GM12878 (cell line): ENCODE results near the gene NUP85. TPM values are rescaled to one million over a fixed set of nuclear protein-coding genes. Genes with fewer than 3 reads are reported as not detected.

ENCODE experiments used
- ATAC-seq: fragments of 200-7000 bp; cut with Tn5 transposase; 3 replicates; pipeline ENCODE4 v1.9.1; 2020; ENCODE audit warnings: mild to moderate bottlenecking, moderate library complexity
- BruUV-seq: library from RNA; stranded (reverse); fragments of 400-500 nt; replicated peaks from 2 replicates; lab custom pipeline; 2021; lab: Mats Ljungman, UMichigan
- CTCF ChIA-PET: fragments of 300-600 bp; sonication (Branson Sonifier 250); formaldehyde crosslinking; extraction: SDS; loops from one replicate; lab custom pipeline; 2021; ENCODE audit warnings: inconsistent platforms; lab: Yijun Ruan, JAX
- POLR2A ChIA-PET: fragments of 350-600 bp; formaldehyde crosslinking; extraction: SDS; loops from one replicate; lab custom pipeline; 2021; ENCODE audit warnings: inconsistent platforms; lab: Charles Lee
- RAD21 ChIA-PET: fragments of 300-600 bp; sonication (Branson Sonifier 250); formaldehyde crosslinking; loops from one replicate; lab custom pipeline; 2023; ENCODE audit warnings: antibody characterized with exemption; ENCODE audit not compliant: unreplicated experiment; lab: Charles Lee
- SMC1A ChIA-PET: fragments of 300-600 bp; sonication (Branson Sonifier 250); formaldehyde crosslinking; loops from one replicate; lab custom pipeline; 2023; ENCODE audit not compliant: unreplicated experiment, uncharacterized antibody; lab: Charles Lee
- DNase-seq: peaks from one replicate; pipeline ENCODE4 v3.0.0-alpha.2; 2011; ENCODE audit warnings: low read depth, low spot score
- FAIRE-seq: peaks from 3 replicates; lab custom pipeline; 2011; peaks lifted over from hg19 to GRCh38; lab: Jason Lieb, UNC
- H2AFZ ChIP-seq: 2 replicates; pipeline ENCODE4 v1.6.0; 2011; ENCODE audit warnings: low read depth, low read length, control low read depth; ENCODE audit not compliant: control insufficient read depth
- H3K27ac ChIP-seq: 2 replicates; pipeline ENCODE4 v1.5.1; 2011; ENCODE audit warnings: control low read depth; ENCODE audit not compliant: control insufficient read depth, insufficient read depth
- H3K27me3 ChIP-seq, 2 experiments: replicated peaks in 1 of 2; 2 replicates each; pipeline versions ENCODE4 v1.6.0 to v1.6.1; 2011; ENCODE audit warnings: low read length in 1 of 2; ENCODE audit not compliant: control insufficient read depth in 2 of 2, insufficient read depth in 2 of 2
- H3K36me3 ChIP-seq, 2 experiments: 2 replicates each; pipeline ENCODE4 v1.5.1; 2011; ENCODE audit warnings: low read length in 1 of 2; ENCODE audit not compliant: control insufficient read depth in 2 of 2, insufficient read depth in 2 of 2
- H3K4me1 ChIP-seq: 2 replicates; pipeline ENCODE4 v1.6.1; 2011; ENCODE audit warnings: mild to moderate bottlenecking, low read length, moderate library complexity, mixed read lengths; ENCODE audit not compliant: control insufficient read depth, insufficient read depth
- H3K4me2 ChIP-seq: 2 replicates; pipeline ENCODE4 v1.6.0; 2011; ENCODE audit warnings: control low read depth; ENCODE audit not compliant: control insufficient read depth, insufficient read depth
- H3K4me3 ChIP-seq: fragments of 200-600 bp; sonication (generic); 2 replicates; pipeline ENCODE4 v1.5.1; 2016
- H3K79me2 ChIP-seq: 2 replicates; pipeline ENCODE4 v1.6.0; 2011; ENCODE audit warnings: low read length; ENCODE audit not compliant: control insufficient read depth, insufficient read depth
- H3K9ac ChIP-seq: 2 replicates; pipeline ENCODE4 v1.8.0; 2011; ENCODE audit warnings: low read length, control low read depth, mixed read lengths; ENCODE audit not compliant: control insufficient read depth, insufficient read depth
- H3K9me3 ChIP-seq: replicated peaks from 3 replicates; pipeline ENCODE4 v1.5.1; 2011; ENCODE audit warnings: mild to moderate bottlenecking, low read length; ENCODE audit not compliant: control insufficient read depth, insufficient read depth
- H4K20me1 ChIP-seq: 2 replicates; pipeline ENCODE4 v1.6.0; 2011; ENCODE audit not compliant: control insufficient read depth, insufficient read depth
- JUNB ChIP-seq: IDR thresholded peaks from 2 replicates; pipeline ENCODE4 v1.6.1; 2016; ENCODE audit warnings: antibody characterized with exemption, mild to moderate bottlenecking
- POU2F2 ChIP-seq: IDR thresholded peaks from 3 replicates; pipeline ENCODE4 v1.6.1; 2011; ENCODE audit warnings: low read depth, mild to moderate bottlenecking, low read length, borderline replicate concordance
- SMARCA5 ChIP-seq: fragments of 450-650 bp; IDR thresholded peaks from 2 replicates; pipeline ENCODE4 v1.6.1; 2017; ENCODE audit warnings: mild to moderate bottlenecking
- TCF3 ChIP-seq: IDR thresholded peaks from 2 replicates; pipeline ENCODE4 v1.6.1; 2012; ENCODE audit warnings: low read depth, mild to moderate bottlenecking, low read length, borderline replicate concordance; ENCODE audit not compliant: insufficient read depth
- ZNF24 ChIP-seq: fragments of 450-650 bp; IDR thresholded peaks from 2 replicates; pipeline ENCODE4 v1.6.1; 2017; ENCODE audit warnings: antibody characterized with exemption, mild to moderate bottlenecking
- WGBS: methylation state at CpG from one replicate; pipeline ENCODE4 v1.1.6; 2016; ENCODE audit warnings: low lambda C conversion rate; ENCODE audit not compliant: insufficient replicate concordance, insufficient coverage; ENCODE audit errors: missing lambda C conversion rate; 5-methylcytosine and 5-hydroxymethylcytosine counted together
- in situ Hi-C: fragments of 300-500 bp; cut with MboI; formaldehyde crosslinking; loops from 9 replicates; pipeline ENCODE4 v1.14.3; 2018; ENCODE audit warnings: mixed read lengths
- intact Hi-C: fragments of 100-400 bp; cut with micrococcal nuclease; formaldehyde crosslinking; loops from one replicate; pipeline ENCODE4 v1.14.2; 2022; ENCODE audit not compliant: unreplicated experiment
- polyA plus RNA-seq, 11 experiments: library from polyadenylated mRNA; depleted of rRNA in 4 of 11; unstranded in 6 of 11; stranded (reverse) in 5 of 11; fragments of >200 nt; fragmentation: Nextera tagmentation in 4 of 11; fragmentation: Illumina TruSeq in 1 of 11; extraction: Ambion mirVana in 4 of 11; extraction: Trizol in 1 of 11; gene quantifications; 1 replicate in 1 of 11; 2 replicates in 10 of 11; pipeline versions ENCODE4 v1.2.1 to v1.2.3, GENCODE V29; 2011 to 2016; ENCODE audit warnings: inconsistent platforms in 2 of 11, missing spikeins in 2 of 11, low read depth in 1 of 11
- total RNA-seq, 4 experiments: library from RNA; depleted of rRNA in 3 of 4; stranded (reverse); fragments of >200 nt in 3 of 4; fragmentation: Illumina TruSeq in 1 of 4; extraction: Trizol in 1 of 4; gene quantifications; 2 replicates each; pipeline versions ENCODE4 v1.2.1 to v1.2.3, GENCODE V29; 2013 to 2021
- TF ChIP-seq, protein P1 (sequence below), 3 experiments: IDR thresholded peaks in 2 of 3; conservative IDR thresholded peaks in 1 of 3; 2 replicates each; pipeline ENCODE4 v1.5.1; 2011; ENCODE audit warnings: low read depth in 3 of 3, low read length in 3 of 3, mild to moderate bottlenecking in 3 of 3, control low read depth in 2 of 3, moderate library complexity in 2 of 3, inconsistent platforms in 1 of 3, mixed read lengths in 1 of 3; ENCODE audit not compliant: control insufficient read depth in 2 of 3, insufficient read depth in 1 of 3; ENCODE audit errors: extremely low read depth in 1 of 3
- TF ChIP-seq, protein P2 (sequence below): IDR thresholded peaks from 2 replicates; pipeline ENCODE4 v1.6.1; 2012; ENCODE audit warnings: low read depth, low read length, improper control_type of control experiment
- TF ChIP-seq, protein P3 (sequence below): fragments of 150-350 bp; IDR thresholded peaks from 2 replicates; pipeline ENCODE4 v1.6.1; 2014; ENCODE audit warnings: mild to moderate bottlenecking, low read depth, low read length

The NUP85 gene
- total and polyA plus RNA-seq, 10 of the 15 experiments (the other 5 are each of a cell fraction or from before 2014, with no cell fraction given) = 54.0 to 135 (median 95.4) TPM

DNA sequence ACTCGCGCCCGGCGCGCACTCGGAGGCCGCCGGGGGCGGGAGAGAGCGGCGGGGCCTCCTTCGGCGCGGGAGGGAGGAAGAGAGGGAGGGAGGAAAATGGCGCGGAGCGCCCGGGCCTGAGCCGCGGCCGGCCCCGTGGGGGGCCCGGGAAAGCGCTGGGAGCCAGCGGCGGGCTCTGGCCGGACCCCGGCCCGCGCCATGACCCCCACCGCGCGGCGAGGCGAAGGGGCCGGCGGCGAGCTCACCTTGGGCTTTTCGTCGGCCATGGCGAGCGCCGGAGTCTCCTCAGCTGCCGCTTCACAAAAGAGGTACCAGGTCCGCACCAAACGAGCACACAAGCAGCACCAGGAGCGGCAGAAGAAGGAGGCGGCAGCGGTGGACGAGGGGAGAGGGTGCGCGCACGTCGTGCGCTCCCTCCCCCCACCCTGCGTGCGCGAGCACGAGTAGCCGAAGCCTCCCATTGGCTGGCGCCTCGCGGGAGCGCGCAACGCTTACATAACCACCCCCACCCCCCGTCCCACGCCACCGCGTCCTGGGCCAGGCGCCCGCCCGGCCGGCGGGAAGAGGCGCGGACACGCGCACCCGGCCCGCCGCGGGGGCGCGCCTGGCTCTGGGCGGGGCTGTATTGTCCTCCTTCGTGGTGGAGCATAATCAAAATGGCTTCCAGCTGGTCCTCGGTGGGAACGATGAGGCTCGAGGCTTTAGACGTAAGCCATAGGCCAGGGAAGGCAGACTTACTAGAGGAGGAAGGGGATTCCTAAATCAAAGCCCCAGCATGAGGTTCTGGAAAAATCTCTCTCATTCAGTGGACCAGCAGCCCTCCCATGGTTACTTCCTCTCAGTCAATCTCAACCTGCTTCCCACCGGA is 22.7 kb upstream of the NUP85 start, which contains the start of gene SUMO2 (continued):
- TF ChIP-seq, protein P1, sequence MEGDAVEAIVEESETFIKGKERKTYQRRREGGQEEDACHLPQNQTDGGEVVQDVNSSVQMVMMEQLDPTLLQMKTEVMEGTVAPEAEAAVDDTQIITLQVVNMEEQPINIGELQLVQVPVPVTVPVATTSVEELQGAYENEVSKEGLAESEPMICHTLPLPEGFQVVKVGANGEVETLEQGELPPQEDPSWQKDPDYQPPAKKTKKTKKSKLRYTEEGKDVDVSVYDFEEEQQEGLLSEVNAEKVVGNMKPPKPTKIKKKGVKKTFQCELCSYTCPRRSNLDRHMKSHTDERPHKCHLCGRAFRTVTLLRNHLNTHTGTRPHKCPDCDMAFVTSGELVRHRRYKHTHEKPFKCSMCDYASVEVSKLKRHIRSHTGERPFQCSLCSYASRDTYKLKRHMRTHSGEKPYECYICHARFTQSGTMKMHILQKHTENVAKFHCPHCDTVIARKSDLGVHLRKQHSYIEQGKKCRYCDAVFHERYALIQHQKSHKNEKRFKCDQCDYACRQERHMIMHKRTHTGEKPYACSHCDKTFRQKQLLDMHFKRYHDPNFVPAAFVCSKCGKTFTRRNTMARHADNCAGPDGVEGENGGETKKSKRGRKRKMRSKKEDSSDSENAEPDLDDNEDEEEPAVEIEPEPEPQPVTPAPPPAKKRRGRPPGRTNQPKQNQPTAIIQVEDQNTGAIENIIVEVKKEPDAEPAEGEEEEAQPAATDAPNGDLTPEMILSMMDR (IDR thresholded peaks at IDR 0.05 in 2 of 3, conservative IDR thresholded peaks at IDR 0.05 in 1 of 3; ENCODE audit: control insufficient read depth in 2 of 3, extremely low read depth in 1 of 3, insufficient read depth in 1 of 3, low read depth in 3 of 3, low read length in 3 of 3) = peak; percentile 9 to 43 (median 15); a peak in 3 of 6 replicates
- peak; percentile 89 for TF ChIP-seq SMARCA5
- TF ChIP-seq, protein P2, sequence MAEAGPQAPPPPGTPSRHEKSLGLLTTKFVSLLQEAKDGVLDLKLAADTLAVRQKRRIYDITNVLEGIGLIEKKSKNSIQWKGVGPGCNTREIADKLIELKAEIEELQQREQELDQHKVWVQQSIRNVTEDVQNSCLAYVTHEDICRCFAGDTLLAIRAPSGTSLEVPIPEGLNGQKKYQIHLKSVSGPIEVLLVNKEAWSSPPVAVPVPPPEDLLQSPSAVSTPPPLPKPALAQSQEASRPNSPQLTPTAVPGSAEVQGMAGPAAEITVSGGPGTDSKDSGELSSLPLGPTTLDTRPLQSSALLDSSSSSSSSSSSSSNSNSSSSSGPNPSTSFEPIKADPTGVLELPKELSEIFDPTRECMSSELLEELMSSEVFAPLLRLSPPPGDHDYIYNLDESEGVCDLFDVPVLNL = peak; percentile 68; the same call in 1 of the 2 replicates

DNA sequence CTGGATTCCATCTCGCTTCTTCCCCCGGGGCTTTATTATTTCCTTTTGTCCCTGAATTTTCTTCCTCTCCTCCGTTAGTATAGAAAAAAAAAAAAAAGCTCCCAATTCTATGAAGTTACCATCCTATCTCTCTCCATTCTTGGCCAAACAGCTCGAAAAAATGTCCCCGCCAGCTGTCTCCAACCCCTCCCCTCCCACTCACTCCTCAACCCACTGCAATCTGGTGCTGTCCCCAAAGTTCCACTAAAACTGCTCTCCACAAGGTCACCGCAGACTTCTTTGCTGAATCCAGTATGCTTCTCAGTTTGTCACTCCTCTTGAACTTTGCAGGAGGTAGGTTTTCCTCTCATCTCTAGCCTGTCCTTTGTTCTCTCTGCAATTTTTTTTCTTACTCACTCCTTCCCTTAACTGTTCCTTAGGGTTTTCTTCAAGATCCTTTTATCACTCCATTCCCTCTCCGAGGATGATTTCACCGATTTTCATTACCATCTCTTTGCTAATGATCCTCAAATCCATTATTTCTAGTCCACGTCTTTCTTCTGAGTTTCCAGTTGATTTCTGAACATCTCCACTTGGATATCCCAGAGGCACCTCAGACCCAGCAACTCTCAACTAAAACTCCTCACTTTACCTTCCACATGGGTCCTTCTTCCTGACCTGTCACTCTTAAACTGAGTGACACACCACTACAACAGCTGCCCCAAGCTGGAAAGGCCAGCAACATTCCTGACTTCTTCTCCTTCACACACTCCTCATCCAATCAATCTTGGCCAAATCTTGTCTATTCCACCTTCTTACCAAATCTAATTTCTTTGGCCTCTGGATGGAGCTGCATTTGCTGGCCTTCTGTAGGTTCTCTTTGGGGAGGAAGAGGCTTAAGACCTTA is 21.2 kb upstream of the NUP85 start:
- H3K4me2 ChIP-seq = no peak overlapping the region

More for the DNA sequence above, 21.2 kb upstream of the NUP85 start:
- POLR2A ChIA-PET = interaction anchor here (0.5 to 2.2 kb wide), 5 partner anchors 18 to 114 kb away, joined by 3 to 7 read pairs (median 4); no protein-coding TSS in a partner anchor
- H3K9me3 ChIP-seq = no peaks in the 10 kb centered on the region
- intact Hi-C loops (loop anchor here (5.0 kb wide), 1 partner anchor 152 kb away; no protein-coding TSS in a partner anchor), in situ Hi-C loops (no loop called here)
- peaks cover 35% of the 10 kb centered on the region for H3K79me2 ChIP-seq
- CTCF ChIA-PET = interaction anchor here (0.9 to 2.1 kb wide), 9 partner anchors 12 to 222 kb away, joined by 3 to 8 read pairs (median 5); partner anchors contain the start of gene MIF4GD
- H3K27ac ChIP-seq = no peak overlapping the region
- no peak overlapping the region for H3K4me3 ChIP-seq
- H3K4me1 ChIP-seq = peaks cover under 1% of the 10 kb centered on the region; the same call in 1 of the 2 replicates
- no peak overlapping the region for H3K9ac ChIP-seq
- H2AFZ ChIP-seq = no peak overlapping the region
- RAD21 ChIA-PET = interaction anchor here (0.9 to 1.7 kb wide), 3 partner anchors 15 to 70 kb away, joined by 3 to 8 read pairs (median 5); no protein-coding TSS in a partner anchor
- TF ChIP-seq, protein P1 (IDR thresholded peaks at IDR 0.05 in 2 of 3, conservative IDR thresholded peaks at IDR 0.05 in 1 of 3; ENCODE audit: control insufficient read depth in 2 of 3, extremely low read depth in 1 of 3, insufficient read depth in 1 of 3, low read depth in 3 of 3, low read length in 3 of 3) = no peak
- TF ChIP-seq JUNB = no peak
- no peak for TF ChIP-seq ZNF24
- no peak for TF ChIP-seq POU2F2
- TF ChIP-seq, protein P3, sequence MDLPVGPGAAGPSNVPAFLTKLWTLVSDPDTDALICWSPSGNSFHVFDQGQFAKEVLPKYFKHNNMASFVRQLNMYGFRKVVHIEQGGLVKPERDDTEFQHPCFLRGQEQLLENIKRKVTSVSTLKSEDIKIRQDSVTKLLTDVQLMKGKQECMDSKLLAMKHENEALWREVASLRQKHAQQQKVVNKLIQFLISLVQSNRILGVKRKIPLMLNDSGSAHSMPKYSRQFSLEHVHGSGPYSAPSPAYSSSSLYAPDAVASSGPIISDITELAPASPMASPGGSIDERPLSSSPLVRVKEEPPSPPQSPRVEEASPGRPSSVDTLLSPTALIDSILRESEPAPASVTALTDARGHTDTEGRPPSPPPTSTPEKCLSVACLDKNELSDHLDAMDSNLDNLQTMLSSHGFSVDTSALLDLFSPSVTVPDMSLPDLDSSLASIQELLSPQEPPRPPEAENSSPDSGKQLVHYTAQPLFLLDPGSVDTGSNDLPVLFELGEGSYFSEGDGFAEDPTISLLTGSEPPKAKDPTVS = no peak
- no peak for TF ChIP-seq TCF3
- no TSS peak for BruUV-seq
- SMC1A ChIA-PET = interaction anchor here (1.1 to 2.6 kb wide), 2 partner anchors 18 to 22 kb away, joined by 3 to 10 read pairs; partner anchors contain the start of gene NUP85
- peaks cover 1 to 8% of the 10 kb centered on the region in 2 experiments for H3K36me3 ChIP-seq
- 97% methylated on average over 9 of the region's 9 CpGs for WGBS
- no peak for DNase-seq
- no peak for ATAC-seq
- H4K20me1 ChIP-seq = no peaks in the 10 kb centered on the region
- H3K27me3 ChIP-seq = no peaks in the 10 kb centered on the region
- FAIRE-seq = peak; percentile 59
